Heart left ventricle (tissue), 16 donors: ENCODE results near the gene LMLN. TPM values are rescaled to one million over a fixed set of nuclear protein-coding genes. Genes with fewer than 3 reads are reported as not detected.

Source experiments
- ATAC-seq, 4 donors: fragments of 200-7000 bp; cut with Tn5 transposase; one replicate each; pipeline ENCODE4 v1.9.1; 2020 to 2022; ENCODE audit warnings: moderate library complexity in 4 of 4, mild to moderate bottlenecking in 3 of 4, moderate number of reproducible peaks in 1 of 4
- DNase-seq, 5 donors: peaks; one replicate each; pipeline ENCODE4 v3.0.0-alpha.2; 2020
- H3K27ac ChIP-seq, 12 donors: fragments of 200-600 bp; sonication (generic) in 4 of 12; one replicate each; pipeline versions ENCODE4 v1.5.0 to v1.8.0; 2016 to 2022; ENCODE audit warnings: mild to moderate bottlenecking in 2 of 12
- H3K27me3 ChIP-seq, 9 donors: fragments of 200-600 bp; sonication (generic) in 2 of 9; one replicate each; pipeline versions ENCODE4 v1.5.1 to v1.8.0; 2016 to 2022; ENCODE audit warnings: mild to moderate bottlenecking in 3 of 9
- H3K36me3 ChIP-seq, 9 donors: fragments of 200-600 bp; sonication (generic) in 2 of 9; one replicate each; pipeline versions ENCODE4 v1.5.0 to v1.8.0; 2018 to 2022; ENCODE audit warnings: mild to moderate bottlenecking in 2 of 9
- H3K4me1 ChIP-seq, 12 donors: fragments of 200-600 bp; sonication (generic) in 4 of 12; one replicate each; pipeline versions ENCODE4 v1.5.0 to v1.8.0; 2016 to 2022; ENCODE audit warnings: mild to moderate bottlenecking in 3 of 12
- H3K4me3 ChIP-seq, 12 donors: fragments of 200-600 bp; sonication (generic) in 4 of 12; one replicate each; pipeline versions ENCODE4 v1.5.0 to v1.8.0; 2017 to 2022; ENCODE audit warnings: mild to moderate bottlenecking in 9 of 12, moderate library complexity in 4 of 12
- H3K9me3 ChIP-seq, 12 donors: fragments of 200-600 bp; sonication (generic) in 4 of 12; one replicate each; pipeline versions ENCODE4 v1.5.0 to v1.8.0; 2016 to 2022; ENCODE audit warnings: mild to moderate bottlenecking in 1 of 12
- CTCF ChIP-seq, 12 donors: fragments of 200-600 bp; sonication (generic) in 4 of 12; IDR thresholded peaks; one replicate each; pipeline versions ENCODE4 v1.5.0 to v1.8.0; 2018 to 2022; ENCODE audit warnings: antibody characterized with exemption in 12 of 12, mild to moderate bottlenecking in 5 of 12
- POLR2A ChIP-seq, 2 donors: fragments of 450-650 bp; IDR thresholded peaks; one replicate each; pipeline ENCODE4 v1.6.1; 2017; ENCODE audit warnings: antibody characterized with exemption in 2 of 2, mild to moderate bottlenecking in 2 of 2, moderate library complexity in 2 of 2
- WGBS, 4 donors: extraction: QIAGEN DNeasy Blood & Tissue Kit in 2 of 4; methylation state at CpG; one replicate each; pipeline versions ENCODE4 v1.1.5 to v1.1.7; 2013 to 2018; 5-methylcytosine and 5-hydroxymethylcytosine counted together
- intact Hi-C, 10 donors: fragments of 100-400 bp; cut with DNase I; formaldehyde crosslinking; loops; one replicate each; pipeline versions ENCODE4 v1.11.1 to v1.14.2; 2022
- polyA plus RNA-seq, 2 donors: library from polyadenylated mRNA; stranded (reverse); fragments of 200-250 nt; gene quantifications; one replicate each; pipeline ENCODE4 v1.2.3, GENCODE V29; 2013
- total RNA-seq, 9 donors: library from RNA; depleted of rRNA in 2 of 9; stranded (reverse); fragments of >200 nt in 2 of 9; fragmentation: NEBNext Ultra II Directional in 3 of 9; extraction: Animal tissue kit (Norgen Biotek cat#: 25700) in 3 of 9; gene quantifications; one replicate each; pipeline versions ENCODE4 v1.1.0 to v1.2.4, GENCODE V29; 2016 to 2023
- donor health status: ischemic (EF 13 %, LVEDD 7.1; RV severe dilation, severe dysfunction).
- donor health status: healthy with polysubstance abuse.
- donor health status: DM: no; HTN: yes; CAD: no.
- donor health status: DM: no; HTN: no; CAD: no.
- donor health status: ischemic (EF 25% LVEDD 6.9; RV normal size, moderate dysfunction).
- donor health status: ischemic (EF 25% LVEDD 5.7; RV mildly dilated, moderate dysfunction).
- donor health status: healthy.
- donor health status: DM: yes; HTN: yes; CAD: no.
- donor health status: ischemic (EF 35%, LVEDD 5.7; RV mildly dilated, moderate dysfunction).
- donor health status: nonischemic (EF 11% LVEDD 7.7; RV severe dilation, severe dysfunction).
- donor health status: DM: yes; HTN: yes; CAD: no.
- donor health status: PGD.
- donor health status: ischemic (EF 29% LVEDD 5.4; RV normal size, mild dysfunction).
- donor health status: nonischemic (EF 23%, LVEDD 6.1; RV moderate dilation, normal function).

Gene LMLN
- total and polyA plus RNA-seq, 11 donors, result 2.5 to 17.1 (median 8.8) TPM

DNA sequence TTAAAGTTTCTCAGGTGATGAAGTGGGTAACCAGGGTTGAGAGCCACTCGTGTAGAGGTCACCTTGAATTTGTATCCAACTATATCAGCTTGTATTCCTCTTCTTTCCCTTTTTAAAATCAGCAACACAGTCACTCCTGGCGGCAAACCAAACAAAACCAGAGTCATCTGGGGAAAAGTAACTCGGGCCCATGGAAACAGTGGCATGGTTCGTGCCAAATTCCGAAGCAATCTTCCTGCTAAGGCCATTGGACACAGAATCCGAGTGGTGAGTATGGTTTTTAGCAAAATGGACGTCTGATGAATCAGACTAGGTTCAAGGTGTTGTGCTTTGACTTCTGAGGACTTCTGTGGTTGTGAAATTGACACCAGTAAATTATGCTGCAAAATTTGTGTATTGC is 6.1 kb upstream of the LMLN start:
- intact Hi-C loops, result no loop called here
- DNase-seq (peak in 4 of 5 donors; percentile 68 to 71 (median 70)), ATAC-seq (peak; percentile 17 to 36 (median 20))
- Histone ChIP-seq H3K9me3 (no peaks in the 10 kb centered on the region), H3K4me3 (no peak overlapping the region), H3K36me3 (peaks cover 4 to 71% (median 60%) of the 10 kb centered on the region in 9 donors), H3K27ac (peak overlapping the region in 10 of 12 donors; percentile 38 to 89 (median 66)), H3K27me3 (no peaks in the 10 kb centered on the region), H3K4me1 (peaks cover 10 to 77% (median 42%) of the 10 kb centered on the region in 12 donors)
- TF ChIP-seq POLR2A (IDR thresholded peaks at IDR 0.05), result no peak
- TF ChIP-seq CTCF (IDR thresholded peaks at IDR 0.05), result no peak
- 30 to 36% (median 34%) methylated on average over 7 of the region's 7 CpGs for WGBS, 4 donors

DNA sequence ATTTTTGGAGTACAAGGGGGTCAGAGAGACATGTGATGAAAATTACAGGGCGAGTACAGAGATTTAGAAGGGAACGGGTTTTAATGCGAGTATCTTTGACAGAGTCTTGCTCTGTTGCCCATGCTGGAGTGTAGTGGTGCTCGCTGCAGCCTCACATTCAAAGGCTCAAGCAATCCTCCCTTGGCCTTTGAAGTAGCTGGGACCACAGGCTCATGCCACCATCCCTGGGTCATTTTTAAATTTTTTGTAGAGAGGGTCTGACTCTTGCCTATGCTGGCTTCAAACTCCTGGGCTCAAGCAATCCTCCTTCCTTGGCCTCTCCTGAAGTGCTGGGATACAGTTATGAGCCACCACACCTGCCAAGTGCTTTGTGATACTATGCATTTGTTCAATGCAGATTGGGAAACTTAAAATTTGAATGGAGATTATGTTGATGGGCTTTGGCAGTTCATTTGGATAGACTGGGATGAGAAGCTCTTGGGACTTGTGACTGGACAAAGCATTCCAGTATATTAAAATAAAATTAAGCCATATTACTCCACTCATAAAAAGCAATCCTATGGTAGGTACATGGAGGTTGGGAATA is 4.0 kb upstream of the LMLN start:
- WGBS, 4 donors, result 88 to 93% (median 92%) methylated on average over 4 of the region's 4 CpGs
- Histone ChIP-seq H3K27me3 (no peaks in the 10 kb centered on the region), H3K4me3 (no peak overlapping the region), H3K9me3 (no peaks in the 10 kb centered on the region), H3K36me3 (peaks cover 4 to 70% (median 60%) of the 10 kb centered on the region in 9 donors), H3K4me1 (peaks cover 9 to 80% (median 45%) of the 10 kb centered on the region in 12 donors), H3K27ac (no peak overlapping the region)
- ATAC-seq, result no peak
- intact Hi-C loops, result no loop called here
- DNase-seq, result no peak
- no peak for TF ChIP-seq CTCF (IDR thresholded peaks at IDR 0.05)
- TF ChIP-seq POLR2A (IDR thresholded peaks at IDR 0.05), result no peak

- DNase-seq (no peak), ATAC-seq (no peak)
- TF ChIP-seq CTCF (IDR thresholded peaks at IDR 0.05) (no peak), POLR2A (IDR thresholded peaks at IDR 0.05) (no peak)
- Histone ChIP-seq H3K4me3 (no peak overlapping the region), H3K27ac (peak overlapping the region in 2 of 12 donors; percentile 18 to 77), H3K27me3 (no peaks in the 10 kb centered on the region), H3K9me3 (no peaks in the 10 kb centered on the region), H3K36me3 (peaks cover 4 to 64% (median 54%) of the 10 kb centered on the region in 9 donors), H3K4me1 (peaks cover 4 to 80% (median 44%) of the 10 kb centered on the region in 12 donors)
- intact Hi-C loops, result no loop called here
- 88 to 97% (median 94%) methylated on average over 2 of the region's 2 CpGs for WGBS, 4 donors
These were observed 3.4 kb upstream of the LMLN start for GRCh38 chr3:197956626-197956988.

DNA sequence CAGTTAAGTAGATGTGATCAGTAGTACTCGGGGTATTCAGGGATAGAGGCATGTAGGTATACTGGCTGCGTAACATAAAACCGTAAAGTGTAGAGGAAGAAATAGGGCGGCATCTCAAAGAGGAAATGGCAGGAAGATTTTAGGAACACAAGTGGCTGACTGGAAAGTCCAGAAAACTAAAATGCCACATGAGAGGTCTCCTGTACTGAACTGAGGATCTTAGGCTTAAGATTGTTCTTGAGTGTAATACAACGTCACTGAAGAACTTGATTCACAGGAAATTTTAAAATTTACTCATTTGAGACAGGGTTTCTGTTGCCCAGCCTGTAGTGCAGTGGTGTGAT is 2.3 kb upstream of the LMLN start:
- no peak for DNase-seq
- peaks cover 0 to 71% (median 32%) of the 10 kb centered on the region in 12 donors for H3K4me1 ChIP-seq
- 88 to 93% (median 92%) methylated on average over 5 of the region's 5 CpGs for WGBS, 4 donors
- ATAC-seq, result no peak
- intact Hi-C loops, result no loop called here
- TF ChIP-seq CTCF (IDR thresholded peaks at IDR 0.05) (no peak), POLR2A (IDR thresholded peaks at IDR 0.05) (no peak)
- no peaks in the 10 kb centered on the region for H3K9me3 ChIP-seq
- H3K4me3 ChIP-seq, result peak overlapping the region in 1 of 12 donors; percentile 6
- no peaks in the 10 kb centered on the region for H3K27me3 ChIP-seq
- peak overlapping the region in 1 of 12 donors; percentile 77 for H3K27ac ChIP-seq
- H3K36me3 ChIP-seq, result peaks cover 0 to 53% (median 43%) of the 10 kb centered on the region in 9 donors
